Effector memory CD4-positive, alpha-beta T cell (primary cell): ENCODE measurements around the gene CDKAL1.

Experiments
- DNase-seq, 3 donors: peaks; one replicate each; pipeline ENCODE4 v3.0.0-alpha.2; 2020
- H3K27ac ChIP-seq: 2 replicates; pipeline ENCODE4 v1.7.0; 2013; ENCODE audit warnings: mild to moderate bottlenecking, low read length, moderate library complexity; ENCODE audit not compliant: insufficient read depth, poor library complexity, severe bottlenecking
- H3K27me3 ChIP-seq: replicated peaks from 2 replicates; pipeline ENCODE4 v1.7.0; 2013; ENCODE audit warnings: mild to moderate bottlenecking, low read length; ENCODE audit not compliant: insufficient read depth, control insufficient read depth, poor library complexity, severe bottlenecking
- H3K36me3 ChIP-seq: 2 replicates; pipeline ENCODE4 v1.7.0; 2013; ENCODE audit warnings: mild to moderate bottlenecking, low read length, moderate library complexity; ENCODE audit not compliant: control insufficient read depth, insufficient read depth
- H3K4me1 ChIP-seq: 2 replicates; pipeline ENCODE4 v1.7.0; 2013; ENCODE audit warnings: low read length, mild to moderate bottlenecking; ENCODE audit not compliant: control insufficient read depth, insufficient read depth, poor library complexity, severe bottlenecking
- H3K4me3 ChIP-seq: 2 replicates; pipeline ENCODE4 v1.7.0; 2013; ENCODE audit warnings: low read length, low read depth, mild to moderate bottlenecking; ENCODE audit not compliant: insufficient read depth, poor library complexity, severe bottlenecking
- H3K9me3 ChIP-seq: 2 replicates; pipeline ENCODE4 v1.7.0; 2013; ENCODE audit warnings: mild to moderate bottlenecking, low read length, moderate library complexity; ENCODE audit not compliant: control insufficient read depth

Gene CDKAL1

DNA sequence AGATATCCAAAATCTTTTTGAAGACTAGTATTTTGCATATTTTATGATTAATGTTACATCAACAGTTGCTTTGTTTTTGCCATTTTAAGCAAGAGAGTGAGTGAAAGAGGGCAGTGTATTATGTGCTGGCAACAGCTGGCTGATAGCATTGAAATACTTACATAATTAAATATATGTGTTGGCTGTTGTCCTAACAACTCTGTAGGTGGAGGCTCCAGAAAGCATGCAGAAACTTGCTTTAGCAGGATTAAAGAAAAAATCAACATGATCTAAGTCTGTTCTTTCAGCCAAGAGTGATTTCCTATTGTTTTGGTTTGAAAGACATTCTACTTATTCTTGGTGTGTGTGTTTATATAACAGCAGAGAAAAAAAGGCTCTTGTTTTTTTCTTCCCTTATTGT, 127.5 kb downstream of the CDKAL1 start:
- Histone ChIP-seq H3K4me3 (no peak overlapping the region), H3K27ac (no peak overlapping the region), H3K36me3 (no peaks in the 10 kb centered on the region), H3K4me1 (peaks cover 3% of the 10 kb centered on the region), H3K9me3 (no peaks in the 10 kb centered on the region), H3K27me3 (no peaks in the 10 kb centered on the region)
- no peak for DNase-seq

DNA sequence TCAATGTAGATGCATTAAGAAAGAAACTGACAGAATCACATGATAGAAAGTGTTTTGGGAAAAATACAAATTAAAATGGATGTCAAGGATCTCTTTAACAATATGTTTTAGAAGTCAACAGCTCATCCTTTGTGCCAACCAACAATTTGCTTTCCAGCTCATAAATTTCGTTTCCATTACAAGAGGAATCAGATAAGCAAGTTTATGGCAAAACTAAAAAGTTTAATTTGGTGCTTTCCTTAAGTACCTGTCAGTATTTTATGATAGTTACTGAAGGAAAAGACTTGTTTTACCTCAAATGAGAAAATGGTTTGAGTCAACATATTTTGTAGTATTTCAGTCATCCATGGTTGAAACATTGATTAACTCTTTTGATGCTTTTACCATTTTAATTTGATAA, 130.0 kb downstream of the CDKAL1 start:
- Histone ChIP-seq H3K27me3 (no peaks in the 10 kb centered on the region), H3K9me3 (no peaks in the 10 kb centered on the region), H3K36me3 (no peaks in the 10 kb centered on the region), H3K4me1 (peaks cover 3% of the 10 kb centered on the region), H3K27ac (no peak overlapping the region), H3K4me3 (no peak overlapping the region)
- DNase-seq, result no peak

GRCh38 chr6:20665290-20665689, 131.0 kb downstream of the CDKAL1 start:
- DNase-seq, result no peak
- no peak overlapping the region for H3K4me3 ChIP-seq
- H3K27me3 ChIP-seq, result no peaks in the 10 kb centered on the region
- H3K27ac ChIP-seq, result no peak overlapping the region
- H3K9me3 ChIP-seq, result no peaks in the 10 kb centered on the region
- H3K4me1 ChIP-seq, result peaks cover 3% of the 10 kb centered on the region
- H3K36me3 ChIP-seq, result no peaks in the 10 kb centered on the region

GRCh38 chr6:20669571-20670314, 135.5 kb downstream of the CDKAL1 start:
- Histone ChIP-seq H3K36me3 (no peaks in the 10 kb centered on the region), H3K27ac (no peak overlapping the region), H3K27me3 (no peaks in the 10 kb centered on the region), H3K4me1 (no peaks in the 10 kb centered on the region), H3K9me3 (no peaks in the 10 kb centered on the region), H3K4me3 (no peak overlapping the region)
- no peak for DNase-seq

- no peaks in the 10 kb centered on the region for H3K27me3 ChIP-seq
- H3K9me3 ChIP-seq, result no peaks in the 10 kb centered on the region
- H3K36me3 ChIP-seq, result no peaks in the 10 kb centered on the region
- H3K27ac ChIP-seq, result no peak overlapping the region
- no peak for DNase-seq
- H3K4me1 ChIP-seq, result no peaks in the 10 kb centered on the region
- no peak overlapping the region for H3K4me3 ChIP-seq
Measured at GRCh38 chr6:20670750-20671149, 136.5 kb downstream of the CDKAL1 start.

DNA sequence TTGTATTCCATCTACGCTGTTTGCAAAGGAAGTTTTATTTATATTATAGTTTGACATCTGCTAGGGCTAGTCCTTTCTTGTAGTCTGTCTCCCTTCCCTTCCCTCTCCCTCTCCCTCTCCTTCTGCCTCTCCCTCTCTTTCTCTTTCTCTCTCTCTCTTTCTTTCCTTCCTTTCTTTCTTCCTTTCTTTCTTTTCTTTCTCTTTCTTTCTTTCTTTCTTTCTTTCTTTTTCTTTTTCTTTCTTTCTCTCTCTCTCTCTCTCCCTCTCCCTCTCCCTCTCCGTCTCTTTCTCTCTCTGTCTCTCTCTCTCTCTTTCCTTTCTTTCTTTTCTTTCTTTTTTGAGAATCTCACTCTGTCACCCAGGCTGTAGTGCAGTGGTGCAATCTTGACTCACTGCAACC, 137.8 kb downstream of the CDKAL1 start:
- Histone ChIP-seq H3K36me3 (no peaks in the 10 kb centered on the region), H3K4me3 (no peak overlapping the region), H3K4me1 (no peaks in the 10 kb centered on the region), H3K27me3 (no peaks in the 10 kb centered on the region), H3K9me3 (no peaks in the 10 kb centered on the region), H3K27ac (no peak overlapping the region)
- no peak for DNase-seq

DNA sequence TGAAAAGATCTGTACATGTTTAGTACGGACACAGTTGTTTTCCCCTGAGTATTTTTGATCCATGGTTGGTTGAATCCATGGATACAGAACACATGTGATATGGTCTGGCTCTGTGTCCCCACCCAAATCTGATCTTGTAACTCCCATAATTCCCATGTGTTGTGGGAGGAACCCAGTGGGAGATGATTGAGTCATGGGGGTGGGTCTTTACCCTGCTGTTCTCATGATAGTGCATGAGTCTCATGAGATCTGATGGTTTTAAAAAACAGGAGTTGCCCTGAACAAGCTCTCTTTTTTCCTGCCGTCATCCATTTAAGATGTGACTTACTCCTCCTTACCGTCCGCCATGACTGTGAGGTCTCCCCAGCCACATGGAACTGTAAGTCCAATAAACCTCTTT, 139.2 kb downstream of the CDKAL1 start:
- Histone ChIP-seq H3K4me3 (no peak overlapping the region), H3K4me1 (no peaks in the 10 kb centered on the region), H3K27me3 (no peaks in the 10 kb centered on the region), H3K27ac (no peak overlapping the region), H3K36me3 (no peaks in the 10 kb centered on the region), H3K9me3 (no peaks in the 10 kb centered on the region)
- DNase-seq, result no peak

DNA sequence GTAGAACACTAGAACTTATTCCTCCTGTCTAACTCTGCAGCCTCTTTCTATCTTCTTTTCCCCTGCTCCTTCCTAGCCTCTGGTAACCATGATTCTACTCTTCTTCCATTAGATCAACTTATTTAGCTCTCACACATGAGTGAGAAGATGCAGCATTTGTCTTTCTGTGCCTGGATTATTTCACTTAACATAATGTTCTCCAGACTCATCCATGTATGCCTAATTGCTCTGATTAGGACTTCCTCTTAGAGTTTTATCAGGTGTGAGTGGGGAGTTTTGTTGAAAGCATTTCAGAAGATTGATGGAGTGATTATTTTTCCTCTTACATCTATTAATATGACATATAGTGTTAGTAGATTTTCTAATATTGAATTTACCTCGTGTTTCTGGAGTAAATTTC, 140.4 kb downstream of the CDKAL1 start:
- no peaks in the 10 kb centered on the region for H3K9me3 ChIP-seq
- no peak for DNase-seq
- no peak overlapping the region for H3K4me3 ChIP-seq
- H3K4me1 ChIP-seq, result no peaks in the 10 kb centered on the region
- no peak overlapping the region for H3K27ac ChIP-seq
- no peaks in the 10 kb centered on the region for H3K27me3 ChIP-seq
- H3K36me3 ChIP-seq, result no peaks in the 10 kb centered on the region

DNA sequence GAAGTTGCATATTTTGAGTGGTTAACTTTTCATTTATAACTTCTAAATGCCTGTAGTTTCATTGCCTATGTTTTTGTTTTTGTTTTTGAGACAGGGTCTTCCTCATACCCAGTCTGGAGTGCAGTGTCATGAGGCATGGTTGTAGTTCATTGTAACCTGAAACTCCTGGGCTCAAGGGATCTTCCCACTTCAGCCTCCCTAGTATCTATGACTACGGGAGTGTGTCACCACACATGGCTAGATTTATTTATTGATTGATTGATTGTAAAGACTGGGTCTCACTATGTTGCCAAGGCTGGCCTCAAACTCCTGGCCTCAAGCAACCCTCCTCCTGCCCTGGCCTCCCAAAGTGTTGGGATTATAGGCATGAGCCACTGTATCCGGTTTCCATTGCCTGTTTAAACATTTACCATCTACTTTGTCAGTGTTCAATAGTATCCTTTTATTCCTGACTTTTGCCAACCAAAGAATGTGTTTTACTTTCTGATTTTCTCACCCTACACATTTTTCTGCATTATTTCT, 144.6 kb downstream of the CDKAL1 start:
- Histone ChIP-seq H3K36me3 (no peaks in the 10 kb centered on the region), H3K27ac (no peak overlapping the region), H3K4me3 (no peak overlapping the region), H3K27me3 (no peaks in the 10 kb centered on the region), H3K9me3 (no peaks in the 10 kb centered on the region), H3K4me1 (no peaks in the 10 kb centered on the region)
- DNase-seq, result no peak

DNA sequence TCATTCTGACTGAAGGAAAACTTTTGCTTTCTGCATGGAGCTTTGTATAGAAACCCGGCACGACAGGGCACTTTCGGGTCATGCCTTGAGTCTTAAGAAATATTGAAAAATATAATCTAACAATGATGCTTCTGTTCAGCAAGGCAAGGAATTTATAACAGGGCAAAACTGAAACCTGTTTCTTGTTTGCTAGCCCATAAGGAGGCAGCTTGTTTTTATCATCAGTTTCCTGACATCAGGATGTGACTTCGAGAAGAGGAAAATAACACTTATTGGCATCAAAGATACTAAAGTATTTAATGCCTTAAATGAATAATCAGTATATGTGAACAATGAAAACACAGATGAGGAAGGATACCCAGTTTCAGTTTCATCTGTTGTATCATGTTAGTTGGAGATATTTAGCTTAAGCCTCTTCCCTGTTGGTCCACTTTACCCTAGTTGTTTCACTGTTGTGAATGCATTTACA, 146.5 kb downstream of the CDKAL1 start:
- no peak overlapping the region for H3K27ac ChIP-seq
- H3K36me3 ChIP-seq, result no peaks in the 10 kb centered on the region
- H3K9me3 ChIP-seq, result no peaks in the 10 kb centered on the region
- DNase-seq, result no peak
- no peak overlapping the region for H3K4me3 ChIP-seq
- H3K27me3 ChIP-seq, result no peaks in the 10 kb centered on the region
- no peaks in the 10 kb centered on the region for H3K4me1 ChIP-seq
